ENCODE data around the gene CREM. TPM values are rescaled to one million over a fixed set of nuclear protein-coding genes. Genes with fewer than 3 reads are reported as not detected.

CREM gene
- total and polyA plus RNA-seq, 2 experiments from 2014 or later: 41.9 to 53.2 TPM

DNA sequence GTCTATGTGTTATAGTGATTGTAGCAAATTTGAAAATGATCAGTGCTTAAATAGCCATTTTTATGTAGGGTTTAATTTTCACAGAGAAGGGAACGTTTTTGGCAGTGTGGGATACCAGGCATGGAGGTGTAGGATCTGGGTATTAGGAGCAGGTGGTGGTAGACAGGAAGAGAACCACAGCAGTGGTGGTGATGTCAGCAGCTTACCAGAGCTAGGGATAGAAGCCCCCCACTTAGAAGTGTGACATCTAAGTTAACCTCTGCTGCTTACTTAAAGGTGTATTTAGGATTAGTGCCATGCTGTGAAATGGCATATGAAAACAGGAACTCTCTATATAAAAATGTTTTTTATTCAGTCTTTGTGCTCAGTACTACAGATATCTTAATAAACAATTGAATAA lies 73.8 kb downstream of the CREM start:
- H3K9me3 ChIP-seq (ENCODE audit: low read depth): no peaks in the 10 kb centered on the region
- no peak for DNase-seq (ENCODE audit: low spot score)
- H3K27me3 ChIP-seq: no peaks in the 10 kb centered on the region
- H3K4me3 ChIP-seq: no peak overlapping the region
- no peaks in the 10 kb centered on the region for H3K9me2 ChIP-seq (replicated peaks; ENCODE audit: insufficient read depth)
- no peaks in the 10 kb centered on the region for H3K79me2 ChIP-seq
- H2AFZ ChIP-seq: no peak overlapping the region
- H3K27ac ChIP-seq: no peak overlapping the region
- 69% methylated on average over 1 of the region's 1 CpG for WGBS (ENCODE audit: low lambda C conversion rate, missing lambda C conversion rate)
- H4K20me1 ChIP-seq (ENCODE audit: insufficient read depth, poor library complexity, severe bottlenecking): no peaks in the 10 kb centered on the region
- no peak for TF ChIP-seq EZH2 (IDR thresholded peaks at IDR 0.05; ENCODE audit: borderline replicate concordance)
- no peak for TF ChIP-seq CTCF (IDR thresholded peaks at IDR 0.05; ENCODE audit: poor library complexity)
- no peak for TF ChIP-seq EZH2phosphoT487 (IDR thresholded peaks at IDR 0.05; ENCODE audit: low read depth, severe bottlenecking, unreplicated experiment)
- no peaks in the 10 kb centered on the region for H3K36me3 ChIP-seq (replicated peaks; ENCODE audit: insufficient read depth, low read depth)
- H3K4me2 ChIP-seq: no peak overlapping the region
- H3K4me1 ChIP-seq (ENCODE audit: insufficient read depth): peaks cover 5% of the 10 kb centered on the region

DNA sequence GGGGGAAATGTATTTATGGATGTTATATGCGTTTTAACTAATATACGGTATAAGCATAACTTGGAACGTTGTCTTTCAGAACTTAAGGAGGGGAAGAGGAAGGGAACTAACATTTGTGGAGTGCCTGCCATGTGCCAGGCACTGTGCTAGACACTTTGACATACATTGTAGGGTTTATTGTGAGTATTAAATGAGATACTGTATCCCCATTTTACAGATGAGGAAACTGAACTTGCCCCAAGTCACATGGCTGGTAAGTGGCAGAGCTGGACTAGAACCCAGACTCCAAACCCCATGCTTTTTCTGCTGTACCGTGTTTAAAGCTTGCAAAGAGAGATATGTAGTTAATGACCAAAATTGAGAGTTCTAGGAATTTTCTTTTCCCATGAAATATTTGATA lies 74.6 kb downstream of the CREM start:
- no peaks in the 10 kb centered on the region for H3K27me3 ChIP-seq
- no peak overlapping the region for H3K4me3 ChIP-seq
- WGBS (ENCODE audit: low lambda C conversion rate, missing lambda C conversion rate): 96% methylated on average over 4 of the region's 4 CpGs
- no peak for TF ChIP-seq EZH2 (IDR thresholded peaks at IDR 0.05; ENCODE audit: borderline replicate concordance)
- TF ChIP-seq EZH2phosphoT487 (IDR thresholded peaks at IDR 0.05; ENCODE audit: low read depth, severe bottlenecking, unreplicated experiment): no peak
- TF ChIP-seq CTCF (IDR thresholded peaks at IDR 0.05; ENCODE audit: poor library complexity): no peak
- no peaks in the 10 kb centered on the region for H3K36me3 ChIP-seq (replicated peaks; ENCODE audit: insufficient read depth, low read depth)
- no peak overlapping the region for H3K4me2 ChIP-seq
- no peak overlapping the region for H2AFZ ChIP-seq
- no peaks in the 10 kb centered on the region for H3K79me2 ChIP-seq
- H3K27ac ChIP-seq: no peak overlapping the region
- H3K9me2 ChIP-seq (replicated peaks; ENCODE audit: insufficient read depth): no peaks in the 10 kb centered on the region
- no peak for DNase-seq (ENCODE audit: low spot score)
- peaks cover 5% of the 10 kb centered on the region for H3K4me1 ChIP-seq (ENCODE audit: insufficient read depth)
- no peaks in the 10 kb centered on the region for H3K9me3 ChIP-seq (ENCODE audit: low read depth)
- H4K20me1 ChIP-seq (ENCODE audit: insufficient read depth, poor library complexity, severe bottlenecking): no peaks in the 10 kb centered on the region

GRCh38 chr10:35202050-35202449 lies 75.4 kb downstream of the CREM start:
- Histone ChIP-seq H3K9me2 (replicated peaks; ENCODE audit: insufficient read depth) (no peaks in the 10 kb centered on the region), H3K27ac (no peak overlapping the region), H3K27me3 (no peaks in the 10 kb centered on the region), H3K4me3 (no peak overlapping the region), H3K4me1 (ENCODE audit: insufficient read depth) (peaks cover 5% of the 10 kb centered on the region), H3K9me3 (ENCODE audit: low read depth) (no peaks in the 10 kb centered on the region), H3K36me3 (replicated peaks; ENCODE audit: insufficient read depth, low read depth) (no peaks in the 10 kb centered on the region), H3K79me2 (no peaks in the 10 kb centered on the region), H2AFZ (no peak overlapping the region), H4K20me1 (ENCODE audit: insufficient read depth, poor library complexity, severe bottlenecking) (no peaks in the 10 kb centered on the region), H3K4me2 (no peak overlapping the region)
- no peak for DNase-seq (ENCODE audit: low spot score)
- TF ChIP-seq EZH2phosphoT487 (IDR thresholded peaks at IDR 0.05; ENCODE audit: low read depth, severe bottlenecking, unreplicated experiment) (no peak), EZH2 (IDR thresholded peaks at IDR 0.05; ENCODE audit: borderline replicate concordance) (no peak), CTCF (IDR thresholded peaks at IDR 0.05; ENCODE audit: poor library complexity) (no peak)

DNA sequence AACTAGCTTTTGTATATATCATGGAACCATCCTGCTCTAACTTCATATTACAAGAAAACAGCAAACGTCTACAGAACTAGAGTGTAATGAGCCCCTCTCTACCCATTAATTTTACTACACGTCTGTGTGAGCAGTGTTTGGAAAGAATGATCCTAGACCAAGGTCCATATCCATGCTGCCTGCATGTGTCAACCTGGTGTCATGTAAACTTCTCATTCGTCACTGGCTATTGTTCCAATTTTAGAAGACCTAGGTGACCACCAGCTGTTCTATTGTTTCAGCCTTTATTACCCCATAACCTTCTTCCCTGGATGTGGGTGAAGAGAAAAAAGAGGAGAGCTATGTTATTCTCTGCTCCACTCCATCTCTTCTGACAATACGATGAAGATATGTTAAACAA lies 77.1 kb downstream of the CREM start:
- no peak for TF ChIP-seq EZH2 (IDR thresholded peaks at IDR 0.05; ENCODE audit: borderline replicate concordance)
- no peak for TF ChIP-seq CTCF (IDR thresholded peaks at IDR 0.05; ENCODE audit: poor library complexity)
- no peak for TF ChIP-seq EZH2phosphoT487 (IDR thresholded peaks at IDR 0.05; ENCODE audit: low read depth, severe bottlenecking, unreplicated experiment)
- Histone ChIP-seq H3K27me3 (no peaks in the 10 kb centered on the region), H3K79me2 (no peaks in the 10 kb centered on the region), H2AFZ (no peak overlapping the region), H3K4me1 (ENCODE audit: insufficient read depth) (peaks cover 5% of the 10 kb centered on the region), H3K9me3 (ENCODE audit: low read depth) (no peaks in the 10 kb centered on the region), H3K36me3 (replicated peaks; ENCODE audit: insufficient read depth, low read depth) (no peaks in the 10 kb centered on the region), H4K20me1 (ENCODE audit: insufficient read depth, poor library complexity, severe bottlenecking) (no peaks in the 10 kb centered on the region), H3K4me2 (no peak overlapping the region), H3K27ac (peak overlapping the region; percentile 9), H3K4me3 (no peak overlapping the region), H3K9me2 (replicated peaks; ENCODE audit: insufficient read depth) (no peaks in the 10 kb centered on the region)
- no peak for DNase-seq (ENCODE audit: low spot score)
- WGBS (ENCODE audit: low lambda C conversion rate, missing lambda C conversion rate): 49% methylated on average over 4 of the region's 4 CpGs

Measured in hepatocyte (in vitro differentiated cells).